Panc1 (cell line): ENCODE measurements around the gene ABCA1. TPM values are rescaled to one million over a fixed set of nuclear protein-coding genes. Genes with fewer than 3 reads are reported as not detected.

Experiments
- ATAC-seq: fragments of 200-7000 bp; cut with Tn5 transposase; 2 replicates; pipeline ENCODE4 v1.9.1; 2020; ENCODE audit warnings: mild to moderate bottlenecking, moderate library complexity
- BruUV-seq: library from RNA; stranded (reverse); fragments of 400-500 nt; replicated peaks from 2 replicates; lab custom pipeline; 2021; lab: Mats Ljungman, UMichigan
- CTCF ChIA-PET: fragments of 300-600 bp; sonication (Branson Sonifier 250); formaldehyde crosslinking; loops from one replicate; lab custom pipeline; 2022; ENCODE audit warnings: antibody characterized with exemption; lab: Charles Lee
- POLR2A ChIA-PET: fragments of 300-600 bp; sonication (Branson Sonifier 250); formaldehyde crosslinking; loops from one replicate; lab custom pipeline; 2022; ENCODE audit warnings: antibody characterized with exemption; lab: Charles Lee
- DNase-seq: peaks from one replicate; pipeline ENCODE4 v3.0.0-alpha.2; 2010; ENCODE audit warnings: low read depth, low spot score
- H3K27ac ChIP-seq: 2 replicates; pipeline ENCODE4 v1.5.1; 2011; ENCODE audit warnings: mild to moderate bottlenecking, low read length, inconsistent platforms
- H3K27me3 ChIP-seq: fragments of 200-500 bp; sonication (Bioruptor generic); 2 replicates; pipeline ENCODE4 v1.6.0; 2014; ENCODE audit warnings: low read length, inconsistent platforms; ENCODE audit not compliant: control insufficient read depth, insufficient read depth
- H3K36me3 ChIP-seq: fragments of 200-500 bp; sonication (Bioruptor generic); 2 replicates; pipeline ENCODE4 v1.5.1; 2014; ENCODE audit warnings: inconsistent platforms, mild to moderate bottlenecking, low read length, moderate library complexity; ENCODE audit not compliant: control insufficient read depth, insufficient read depth
- H3K4me1 ChIP-seq: 2 replicates; pipeline ENCODE4 v1.5.1; 2011; ENCODE audit warnings: inconsistent platforms, mild to moderate bottlenecking, low read length, moderate library complexity; ENCODE audit not compliant: control insufficient read depth, insufficient read depth
- H3K4me3 ChIP-seq, 2 experiments: 2 replicates each; pipeline ENCODE4 v1.5.1; 2011 to 2012; ENCODE audit warnings: low read depth in 2 of 2, low read length in 2 of 2, mild to moderate bottlenecking in 2 of 2, inconsistent platforms in 1 of 2, moderate library complexity in 1 of 2
- H3K9me3 ChIP-seq: fragments of 200-500 bp; sonication (Bioruptor generic); 2 replicates; pipeline ENCODE4 v1.5.1; 2014; ENCODE audit warnings: low read depth, mild to moderate bottlenecking, inconsistent platforms, low read length, moderate library complexity; ENCODE audit not compliant: control insufficient read depth, insufficient read depth
- CTCF ChIP-seq: fragments of 450-650 bp; IDR thresholded peaks from 2 replicates; pipeline ENCODE4 v1.5.1; 2017; ENCODE audit warnings: mild to moderate bottlenecking
- POLR2AphosphoS5 ChIP-seq: IDR thresholded peaks from 2 replicates; pipeline ENCODE4 v1.6.1; 2012; ENCODE audit warnings: mild to moderate bottlenecking, low read depth, low read length, moderate library complexity
- REST ChIP-seq, 2 experiments: IDR thresholded peaks; 2 replicates each; pipeline ENCODE4 v1.6.1; 2011 to 2012; ENCODE audit warnings: low read depth in 2 of 2, control low read depth in 1 of 2, low read length in 1 of 2, mild to moderate bottlenecking in 1 of 2, moderate library complexity in 1 of 2; ENCODE audit not compliant: insufficient read depth in 1 of 2
- SIN3A ChIP-seq: IDR thresholded peaks from 2 replicates; pipeline ENCODE4 v1.6.1; 2012; ENCODE audit warnings: low read depth, mild to moderate bottlenecking, low read length, moderate library complexity, borderline replicate concordance; ENCODE audit not compliant: insufficient read depth
- TCF7L2 ChIP-seq: IDR thresholded peaks from 2 replicates; pipeline ENCODE4 v1.6.1; 2011; ENCODE audit warnings: mild to moderate bottlenecking, low read depth, low read length, inconsistent platforms
- in situ Hi-C: cut with HindIII; loops from 2 replicates; pipeline ENCODE4 v1.10.0; 2016; ENCODE audit warnings: low sequenced_read_pairs, low pct_unique_long_range_greater_than_20kb
- intact Hi-C: fragments of 100-400 bp; cut with micrococcal nuclease; formaldehyde crosslinking; loops from one replicate; pipeline ENCODE4 v1.10.0; 2022; ENCODE audit not compliant: unreplicated experiment
- total RNA-seq: library from RNA; stranded (reverse); gene quantifications from one replicate; pipeline ENCODE4 v1.2.1, GENCODE V29; 2021; ENCODE audit not compliant: unreplicated experiment

The ABCA1 gene
- total RNA-seq, 1 experiment from 2014 or later, result 2.6 TPM

DNA sequence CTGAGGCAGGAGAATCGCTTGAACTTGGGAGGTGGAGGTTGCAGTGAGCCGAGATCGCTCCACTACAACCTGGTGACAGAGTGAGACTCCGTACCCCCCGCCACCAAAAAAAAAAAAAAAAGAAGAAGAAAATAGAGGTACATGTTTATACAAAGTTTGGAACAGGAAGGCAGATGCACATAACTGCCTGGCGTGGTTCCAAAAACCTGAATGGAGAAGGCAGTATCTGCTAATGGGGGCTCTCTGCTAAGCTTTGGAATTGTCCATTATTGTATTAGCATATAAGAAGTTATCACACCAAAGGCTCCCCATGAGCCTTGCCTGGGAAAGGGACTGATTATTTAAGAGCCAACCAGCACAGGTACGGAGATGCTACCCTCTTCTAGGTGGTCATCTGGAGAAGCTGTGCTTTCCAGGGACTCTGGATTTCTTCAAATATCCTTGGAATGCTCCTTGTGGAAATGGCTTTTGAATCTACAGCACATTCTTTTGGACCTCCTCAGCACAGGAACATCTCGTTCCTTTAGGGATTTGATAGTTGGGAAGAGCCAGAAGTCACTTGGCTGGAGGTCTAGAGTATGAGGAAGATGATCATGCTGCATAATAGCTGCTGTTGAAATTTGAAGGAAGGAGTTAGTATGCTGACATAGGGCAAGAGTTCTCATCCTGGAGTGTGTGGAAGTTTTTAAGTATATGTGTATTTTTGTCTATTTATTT, 42.5 kb upstream of the ABCA1 start:
- no peak for ATAC-seq
- intact Hi-C loops (no loop called here), in situ Hi-C loops (no loop called here)
- DNase-seq, result no peak
- H3K27ac ChIP-seq, result no peak overlapping the region
- BruUV-seq, result no TSS peak
- no peak for TF ChIP-seq CTCF
- TF ChIP-seq SIN3A, result no peak
- TF ChIP-seq POLR2AphosphoS5, result no peak
- TF ChIP-seq TCF7L2, result no peak
- TF ChIP-seq REST (IDR thresholded peaks at IDR 0.05; ENCODE audit: insufficient read depth in 1 of 2, low read depth in 2 of 2, low read length in 1 of 2), result no peak
- H3K4me1 ChIP-seq, result no peaks in the 10 kb centered on the region
- ChIA-PET CTCF (no interaction called here), POLR2A (no interaction called here)
- H3K9me3 ChIP-seq, result no peaks in the 10 kb centered on the region
- no peak overlapping the region for H3K4me3 ChIP-seq
- H3K27me3 ChIP-seq, result no peaks in the 10 kb centered on the region
- no peaks in the 10 kb centered on the region for H3K36me3 ChIP-seq

DNA sequence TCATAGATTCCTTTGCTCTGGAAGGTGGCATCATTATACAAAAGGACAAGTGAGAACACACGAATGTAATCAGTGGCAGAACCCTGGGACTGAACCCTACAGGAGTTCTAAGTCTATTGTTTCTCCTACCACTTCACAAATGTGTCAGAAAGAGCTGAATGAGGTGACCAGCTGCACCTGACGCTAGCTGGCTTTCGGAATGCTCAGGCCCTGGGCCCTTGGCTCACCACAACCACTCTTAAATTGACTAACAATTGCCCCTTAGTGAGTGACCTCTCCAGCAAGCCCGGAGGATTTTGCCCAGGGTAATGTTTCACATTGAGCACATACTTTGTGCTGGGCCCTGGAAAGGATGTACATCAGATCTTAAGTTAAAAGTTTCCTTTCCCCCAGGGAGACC, 41.2 kb upstream of the ABCA1 start:
- H3K4me3 ChIP-seq, result no peak overlapping the region
- H3K9me3 ChIP-seq, result no peaks in the 10 kb centered on the region
- ChIA-PET CTCF (no interaction called here), POLR2A (no interaction called here)
- BruUV-seq, result no TSS peak
- DNase-seq (no peak), ATAC-seq (no peak)
- no peak for TF ChIP-seq CTCF
- TF ChIP-seq SIN3A, result no peak
- no peak for TF ChIP-seq REST (IDR thresholded peaks at IDR 0.05; ENCODE audit: insufficient read depth in 1 of 2, low read depth in 2 of 2, low read length in 1 of 2)
- no peak for TF ChIP-seq POLR2AphosphoS5
- no peak for TF ChIP-seq TCF7L2
- in situ Hi-C loops (no loop called here), intact Hi-C loops (no loop called here)
- H3K27me3 ChIP-seq, result no peaks in the 10 kb centered on the region
- no peaks in the 10 kb centered on the region for H3K4me1 ChIP-seq
- H3K27ac ChIP-seq, result no peak overlapping the region; the same call in 1 of the 2 replicates
- H3K36me3 ChIP-seq, result no peaks in the 10 kb centered on the region
